Endothelial cell of umbilical vein (primary cell): ENCODE measurements around the gene ANKMY1.

Source experiments
- CTCF ChIP-seq, 2 donors: IDR thresholded peaks; 1 replicate in 1 of 2; 2 replicates in 1 of 2; pipeline ENCODE4 v1.5.1; 2011; ENCODE audit warnings: low read length in 2 of 2, mild to moderate bottlenecking in 2 of 2, moderate library complexity in 2 of 2, control low read depth in 1 of 2, inconsistent platforms in 1 of 2, low read depth in 1 of 2; ENCODE audit not compliant: insufficient read depth in 1 of 2; ENCODE audit errors: extremely low read depth in 1 of 2
- EZH2 ChIP-seq: IDR thresholded peaks from 2 replicates; pipeline ENCODE4 v1.6.1; 2012; ENCODE audit warnings: borderline replicate concordance, low read depth, mild to moderate bottlenecking, moderate library complexity, low read length, inconsistent platforms; ENCODE audit not compliant: severe bottlenecking
- FOS ChIP-seq: IDR thresholded peaks from 2 replicates; pipeline ENCODE4 v1.6.1; 2011; ENCODE audit warnings: mild to moderate bottlenecking, low read length, moderate library complexity, borderline replicate concordance; ENCODE audit not compliant: insufficient read depth
- MYC ChIP-seq: IDR thresholded peaks from one replicate; pipeline ENCODE4 v1.6.1; 2011; ENCODE audit warnings: mild to moderate bottlenecking, low read depth, low read length
- POLR2AphosphoS5 ChIP-seq: IDR thresholded peaks from 2 replicates; pipeline ENCODE4 v1.6.1; 2012; ENCODE audit warnings: low read depth, mild to moderate bottlenecking, control low read depth, low read length, moderate library complexity; ENCODE audit not compliant: insufficient read depth
- TF ChIP-seq, protein P1 (sequence below): IDR thresholded peaks from 2 replicates; pipeline ENCODE4 v1.6.1; 2011; ENCODE audit not compliant: insufficient read depth, insufficient read length

GRCh38 chr2:240528406-240529040, 29.3 kb downstream of the ANKMY1 start:
- no peak for TF ChIP-seq CTCF (IDR thresholded peaks at IDR 0.05; ENCODE audit: extremely low read depth in 1 of 2, insufficient read depth in 1 of 2, low read depth in 1 of 2, low read length in 2 of 2)
- TF ChIP-seq FOS: no peak
- no peak for TF ChIP-seq EZH2
- TF ChIP-seq MYC: no peak
- TF ChIP-seq, protein P1, sequence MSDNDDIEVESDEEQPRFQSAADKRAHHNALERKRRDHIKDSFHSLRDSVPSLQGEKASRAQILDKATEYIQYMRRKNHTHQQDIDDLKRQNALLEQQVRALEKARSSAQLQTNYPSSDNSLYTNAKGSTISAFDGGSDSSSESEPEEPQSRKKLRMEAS: no peak
- no peak for TF ChIP-seq POLR2AphosphoS5
